ENCODE data around the gene SGPL1. TPM values are rescaled to one million over a fixed set of nuclear protein-coding genes. Genes with fewer than 3 reads are reported as not detected.

The SGPL1 gene
- total RNA-seq, 2 experiments from 2014 or later, result 15.1 to 16.9 TPM

- Mint-ChIP-seq H3K9me3 (no peaks in the 10 kb centered on the region), H3K36me3 (ENCODE audit: low read depth) (peaks cover 63% of the 10 kb centered on the region), H3K27ac (no peak overlapping the region), H3K27me3 (no peaks in the 10 kb centered on the region), H3K4me3 (no peak overlapping the region), H3K4me1 (ENCODE audit: low read depth) (no peaks in the 10 kb centered on the region)
- TF ChIP-seq CTCF (IDR thresholded peaks at IDR 0.05), result no peak
- Histone ChIP-seq H3K27ac (ENCODE audit: low read depth in 1 of 2, low read length in 2 of 2) (no peak overlapping the region), H3K36me3 (ENCODE audit: insufficient read depth, low read length) (peaks cover 28% of the 10 kb centered on the region), H3K4me3 (ENCODE audit: low read length) (no peak overlapping the region), H3K4me1 (ENCODE audit: insufficient read depth, low read length) (no peaks in the 10 kb centered on the region), H3K9me3 (ENCODE audit: control insufficient read depth in 1 of 2, insufficient read depth in 1 of 2, low read length in 2 of 2) (no peaks in the 10 kb centered on the region), H3K27me3 (ENCODE audit: control insufficient read depth in 1 of 2, insufficient read depth in 2 of 2, low read length in 2 of 2) (no peaks in the 10 kb centered on the region)
- POLR2A ChIA-PET, result no interaction called here
- CTCF ChIA-PET, result no interaction called here
- no peak for ATAC-seq (ENCODE audit: poor library complexity)
- no peak for DNase-seq
- intact Hi-C loops (cut with DNase I, micrococcal nuclease), result no loop called here
Observed at GRCh38 chr10:70863470-70864160, 47.9 kb downstream of the SGPL1 start.

- TF ChIP-seq CTCF (IDR thresholded peaks at IDR 0.05), result no peak
- no peak overlapping the region for H3K4me3 Mint-ChIP-seq
- CTCF ChIA-PET, result no interaction called here
- peaks cover 65% of the 10 kb centered on the region for H3K36me3 Mint-ChIP-seq (ENCODE audit: low read depth)
- H3K27ac ChIP-seq (ENCODE audit: low read depth in 1 of 2, low read length in 2 of 2), result no peak overlapping the region
- H3K4me1 Mint-ChIP-seq (ENCODE audit: low read depth), result no peaks in the 10 kb centered on the region
- H3K4me3 ChIP-seq (ENCODE audit: low read length), result no peak overlapping the region
- intact Hi-C loops (cut with DNase I, micrococcal nuclease), result no loop called here
- DNase-seq (no peak), ATAC-seq (ENCODE audit: poor library complexity) (no peak)
- no peaks in the 10 kb centered on the region for H3K4me1 ChIP-seq (ENCODE audit: insufficient read depth, low read length)
- H3K27me3 Mint-ChIP-seq, result no peaks in the 10 kb centered on the region
- H3K27me3 ChIP-seq (ENCODE audit: control insufficient read depth in 1 of 2, insufficient read depth in 2 of 2, low read length in 2 of 2), result no peaks in the 10 kb centered on the region
- POLR2A ChIA-PET, result no interaction called here
- no peak overlapping the region for H3K27ac Mint-ChIP-seq
- no peaks in the 10 kb centered on the region for H3K9me3 ChIP-seq (ENCODE audit: control insufficient read depth in 1 of 2, insufficient read depth in 1 of 2, low read length in 2 of 2)
- peaks cover 21% of the 10 kb centered on the region for H3K36me3 ChIP-seq (ENCODE audit: insufficient read depth, low read length)
- no peaks in the 10 kb centered on the region for H3K9me3 Mint-ChIP-seq
Observed at GRCh38 chr10:70864935-70865334, 49.2 kb downstream of the SGPL1 start.

GRCh38 chr10:70866424-70866823 lies 50.7 kb downstream of the SGPL1 start:
- ChIA-PET POLR2A (no interaction called here), CTCF (no interaction called here)
- H3K27me3 ChIP-seq (ENCODE audit: control insufficient read depth in 1 of 2, insufficient read depth in 2 of 2, low read length in 2 of 2), result no peaks in the 10 kb centered on the region
- Mint-ChIP-seq H3K4me1 (ENCODE audit: low read depth) (no peaks in the 10 kb centered on the region), H3K4me3 (no peak overlapping the region), H3K27me3 (no peaks in the 10 kb centered on the region), H3K36me3 (ENCODE audit: low read depth) (peaks cover 65% of the 10 kb centered on the region), H3K9me3 (no peaks in the 10 kb centered on the region), H3K27ac (no peak overlapping the region)
- no peak overlapping the region for H3K4me3 ChIP-seq (ENCODE audit: low read length)
- ATAC-seq (ENCODE audit: poor library complexity) (no peak), DNase-seq (no peak)
- H3K4me1 ChIP-seq (ENCODE audit: insufficient read depth, low read length), result no peaks in the 10 kb centered on the region
- TF ChIP-seq CTCF (IDR thresholded peaks at IDR 0.05), result no peak
- intact Hi-C loops (cut with DNase I, micrococcal nuclease), result no loop called here
- H3K9me3 ChIP-seq (ENCODE audit: control insufficient read depth in 1 of 2, insufficient read depth in 1 of 2, low read length in 2 of 2), result no peaks in the 10 kb centered on the region
- H3K27ac ChIP-seq (ENCODE audit: low read depth in 1 of 2, low read length in 2 of 2), result no peak overlapping the region
- peaks cover 14% of the 10 kb centered on the region for H3K36me3 ChIP-seq (ENCODE audit: insufficient read depth, low read length)
